ENCODE measurements around the gene MYLK.
"Not testable (repeated sequence)": the region's sequence is repeated elsewhere in the genome, so short reads cannot be mapped to it uniquely, and the experiment has no call there.

MYLK gene

DNA sequence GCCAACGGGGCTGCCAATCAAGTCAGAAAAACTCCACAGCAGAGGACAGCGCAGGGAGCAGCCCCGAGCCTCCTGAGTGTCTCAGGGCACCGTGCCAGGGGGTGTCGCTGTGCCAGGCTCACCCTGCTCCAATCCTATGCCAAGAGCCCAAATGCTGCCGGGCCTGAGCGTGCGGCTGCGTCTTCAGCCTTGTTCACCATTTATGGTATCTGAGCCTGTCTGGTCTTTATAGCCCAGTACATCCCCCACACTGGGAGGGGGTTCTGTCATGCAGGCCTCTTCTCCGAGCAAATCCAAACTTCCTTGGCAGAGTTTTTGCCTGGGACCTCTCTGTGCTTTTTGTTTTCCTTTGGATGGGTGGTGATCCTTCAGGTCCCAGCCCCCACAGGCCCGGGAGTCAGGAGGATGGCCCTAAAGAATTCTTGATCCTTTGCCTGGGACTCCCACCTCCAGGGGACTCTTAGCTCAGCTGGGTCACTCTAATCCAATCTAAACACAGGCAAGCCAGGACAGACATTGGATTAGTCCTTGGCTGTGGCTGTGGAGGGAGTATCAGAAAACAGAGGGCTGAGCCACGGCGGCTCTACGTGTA is 164.2 kb downstream of the MYLK start:
- DNase-seq: no peak

DNA sequence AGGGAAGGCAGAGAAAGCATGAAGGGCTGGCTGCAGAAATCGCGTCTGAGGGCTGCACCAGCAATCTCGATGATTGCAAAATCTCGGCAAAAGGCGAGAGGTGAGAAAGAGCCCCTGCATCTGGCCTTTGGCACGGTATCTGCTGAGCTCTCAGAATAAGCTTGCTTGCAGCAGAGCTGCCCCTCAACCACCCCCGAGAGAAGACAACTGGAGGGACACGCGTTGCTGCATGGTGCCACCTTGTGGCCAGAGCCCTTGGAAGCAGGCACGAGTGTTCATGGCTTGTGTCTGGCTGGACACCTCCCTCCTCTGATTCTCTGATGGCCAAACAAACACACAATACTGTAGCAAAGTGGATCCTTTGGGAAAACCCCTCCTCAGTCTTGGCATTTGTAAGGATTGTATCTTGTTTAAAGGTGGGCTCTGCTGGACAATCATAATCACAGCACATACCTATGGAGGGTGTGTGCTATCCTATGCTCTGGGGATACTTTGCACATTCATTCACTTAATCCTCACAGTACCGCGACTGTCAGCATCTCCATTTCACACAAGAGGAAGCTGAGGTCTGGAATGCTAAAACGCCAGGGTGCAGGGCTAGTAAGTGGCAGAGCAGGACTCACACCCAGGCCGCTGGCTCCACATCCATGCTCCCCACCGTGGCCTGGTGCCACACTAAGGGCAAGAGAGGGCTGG is 164.9 kb downstream of the MYLK start:
- peak; percentile 29 for DNase-seq

DNA sequence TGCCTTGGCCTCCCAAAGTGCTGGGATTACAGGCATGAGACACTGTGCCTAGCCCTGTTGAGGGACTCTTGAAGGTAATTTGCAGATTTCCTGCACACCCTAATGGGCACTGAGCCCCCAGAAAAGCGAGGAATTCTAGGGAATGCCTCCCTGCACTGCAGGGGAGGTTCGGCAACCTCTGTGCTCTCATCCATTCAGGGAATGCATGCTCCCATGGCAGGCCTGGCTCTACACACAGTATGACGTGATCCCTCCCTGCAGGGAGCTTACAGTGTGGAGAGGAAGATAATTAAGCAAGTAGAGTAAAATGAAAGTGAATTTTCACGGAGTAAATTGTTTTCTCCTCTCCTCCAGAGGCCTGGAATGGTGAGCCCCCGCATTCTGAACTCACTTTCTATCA is 166.0 kb downstream of the MYLK start:
- DNase-seq: no peak

- DNase-seq: not testable (repeated sequence)
These were observed 166.7 kb downstream of the MYLK start for GRCh38 chr3:123717451-123717850.

GRCh38 chr3:123716411-123716810 is 167.7 kb downstream of the MYLK start:
- DNase-seq: no peak

GRCh38 chr3:123713211-123713610 is 170.9 kb downstream of the MYLK start:
- DNase-seq: no peak

GRCh38 chr3:123712077-123712860 is 171.9 kb downstream of the MYLK start:
- no peak for DNase-seq

DNA sequence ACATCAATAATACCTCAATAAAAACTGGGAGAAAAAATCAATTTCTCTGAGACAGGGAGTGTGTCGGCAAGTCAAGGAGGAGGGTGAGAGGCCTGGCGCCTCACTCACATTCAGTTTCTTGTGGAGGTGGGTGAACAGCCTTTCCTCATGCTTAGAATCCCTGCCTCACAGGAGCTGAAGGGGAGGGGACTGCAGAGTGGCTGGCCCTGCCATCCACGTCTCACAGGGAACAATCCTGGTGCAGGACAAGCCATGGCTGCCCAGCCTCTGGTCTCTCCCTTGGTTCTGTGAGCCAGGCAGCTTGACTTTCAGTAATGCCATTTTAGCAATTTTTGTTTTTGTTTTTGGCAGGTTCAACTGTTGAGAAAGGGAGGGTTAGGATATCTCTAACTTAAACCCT is 172.8 kb downstream of the MYLK start:
- no peak for DNase-seq

DNA sequence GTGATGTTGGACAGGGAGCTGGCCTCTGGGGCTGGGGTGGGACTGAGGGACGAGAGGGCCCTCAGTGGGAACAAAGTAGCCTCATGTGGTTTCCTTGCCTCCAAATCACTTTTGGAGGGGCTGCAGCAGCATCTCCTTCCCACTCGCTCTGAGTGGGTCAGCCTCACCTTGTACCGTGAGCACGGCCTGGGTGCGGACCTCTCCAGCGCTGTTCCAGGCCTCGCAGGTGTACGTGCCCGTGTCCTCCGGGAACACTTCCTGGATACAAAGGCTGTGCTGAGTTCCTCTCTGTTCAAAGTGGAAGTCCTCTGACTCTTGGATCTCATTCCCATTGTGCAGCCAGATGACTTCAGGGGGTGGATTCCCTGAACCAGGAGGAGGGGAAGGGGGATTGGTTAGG is 175.6 kb downstream of the MYLK start:
- no peak for DNase-seq

GRCh38 chr3:123707641-123708040 is 176.5 kb downstream of the MYLK start:
- not testable (repeated sequence) for DNase-seq

DNA sequence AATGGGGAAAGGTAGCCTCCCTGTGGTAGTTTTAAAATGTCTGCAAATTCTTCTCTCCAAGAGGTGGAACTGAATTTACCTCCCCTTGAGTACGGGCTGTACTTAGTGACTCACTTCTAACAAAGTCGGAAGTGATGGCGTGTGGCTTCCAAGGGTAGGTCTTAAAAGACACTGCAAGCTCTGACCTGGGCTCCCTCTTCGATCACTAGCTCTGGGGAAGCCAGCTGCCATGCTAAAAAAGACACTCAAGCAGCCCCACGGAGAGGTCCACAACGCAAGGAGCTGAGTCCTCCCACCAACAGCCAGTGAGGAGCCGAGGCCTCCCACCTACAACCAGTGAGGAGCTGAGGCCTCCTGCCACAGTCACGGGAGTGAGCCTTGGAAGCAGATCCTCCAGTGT is 177.3 kb downstream of the MYLK start:
- no peak for DNase-seq

GRCh38 chr3:123705488-123706285 is 178.4 kb downstream of the MYLK start:
- DNase-seq: no peak

GRCh38 chr3:123703663-123704062 is 180.5 kb downstream of the MYLK start:
- DNase-seq: not testable (repeated sequence)

- no peak for DNase-seq
These were observed 181.4 kb downstream of the MYLK start for GRCh38 chr3:123702720-123703119.

GRCh38 chr3:123702057-123702456 is 182.1 kb downstream of the MYLK start:
- DNase-seq: not testable (repeated sequence)

- DNase-seq: no peak
These were observed 183.1 kb downstream of the MYLK start for GRCh38 chr3:123700791-123701722.

DNA sequence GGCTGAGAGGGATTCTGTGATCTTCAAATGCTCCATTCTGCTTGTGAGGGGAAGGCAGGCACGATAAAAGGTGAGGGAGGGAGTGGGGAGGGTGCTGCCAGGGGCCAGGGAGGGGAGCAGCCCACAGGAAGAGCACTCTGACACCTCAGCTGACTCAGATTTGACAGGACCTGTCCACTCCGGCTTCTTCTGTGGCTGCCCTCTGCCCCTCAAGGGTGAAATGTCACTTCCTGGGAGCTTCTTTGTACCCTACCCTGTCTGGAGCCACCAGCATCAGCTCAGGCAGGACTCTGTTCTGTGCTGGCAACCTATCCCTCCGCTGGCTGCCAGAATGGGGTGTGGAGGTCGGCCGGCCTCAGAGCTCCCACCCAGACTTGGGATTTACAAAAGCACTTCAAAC is 185.3 kb downstream of the MYLK start:
- no peak for DNase-seq

DNA sequence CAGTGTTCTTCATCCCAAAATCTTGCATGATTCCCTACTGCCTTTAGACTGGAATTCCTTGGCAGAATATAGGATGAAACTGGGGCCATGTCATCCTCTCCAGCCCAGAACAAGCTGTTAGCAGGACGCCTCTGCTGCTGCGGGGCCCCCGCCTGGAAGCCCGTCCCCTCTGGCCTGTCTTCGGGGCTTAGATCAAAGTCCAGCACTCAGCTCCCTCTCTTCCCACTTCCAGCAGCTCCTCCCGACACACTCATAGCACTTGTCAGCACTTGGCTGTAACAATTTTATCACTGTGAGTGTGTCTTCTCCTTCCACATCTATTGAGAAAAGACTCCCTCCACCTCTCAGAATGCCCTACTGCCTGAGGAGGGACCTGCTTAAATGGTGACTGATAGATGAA is 187.3 kb downstream of the MYLK start:
- DNase-seq: no peak

- DNase-seq: no peak
These were observed 188.1 kb downstream of the MYLK start for GRCh38 chr3:123695731-123696640.

DNA sequence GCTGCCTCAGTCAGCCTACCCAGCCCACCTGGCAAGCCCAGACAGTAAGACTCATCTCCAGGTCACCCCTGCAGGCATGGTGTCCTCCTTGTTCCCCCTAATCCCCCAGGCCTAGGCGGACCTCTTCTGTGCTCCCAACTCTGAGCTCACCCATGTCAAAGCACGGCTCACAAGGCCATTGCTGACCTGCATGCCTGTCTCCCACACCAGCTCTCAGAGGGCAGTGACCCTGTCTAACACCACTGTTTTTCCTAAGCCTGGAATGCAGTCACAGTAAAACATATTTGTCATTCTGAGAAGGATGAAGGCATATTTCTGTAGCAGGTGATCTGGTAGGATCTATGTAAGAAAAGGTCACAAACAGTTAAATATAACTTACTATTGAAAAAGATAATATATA is 189.0 kb downstream of the MYLK start:
- DNase-seq: no peak
